ENCODE data around the gene GSAP. TPM values are rescaled to one million over a fixed set of nuclear protein-coding genes. Genes with fewer than 3 reads are reported as not detected.

Gene GSAP
- total RNA-seq, 2 experiments from 2014 or later: 7.8 to 8.7 TPM

DNA sequence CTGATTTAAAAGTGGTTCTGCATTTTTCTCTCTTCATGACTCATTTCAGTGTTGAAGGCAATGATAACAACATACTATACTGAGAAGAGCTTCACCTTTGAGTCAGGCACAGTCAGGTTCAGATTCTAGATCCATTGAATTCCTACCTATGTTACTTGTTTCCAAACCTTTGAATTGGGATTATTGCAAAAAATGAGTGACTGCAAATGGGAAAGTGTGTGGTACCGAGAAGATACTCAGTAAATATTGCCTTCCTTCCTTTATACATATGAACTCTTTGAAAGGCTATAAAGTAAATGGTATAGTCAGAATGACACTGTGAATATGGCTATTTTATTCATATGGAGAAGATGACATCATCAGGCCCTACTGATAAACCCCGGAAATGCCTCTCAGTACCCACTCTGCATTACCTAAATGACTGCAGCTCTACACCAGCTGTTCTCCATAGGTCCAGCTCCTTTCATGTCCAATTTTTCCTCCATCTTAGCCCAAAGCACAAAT, 149.8 kb downstream of the GSAP start:
- peaks cover 9% of the 10 kb centered on the region for H3K4me1 Mint-ChIP-seq
- no peaks in the 10 kb centered on the region for H3K36me3 Mint-ChIP-seq (ENCODE audit: low read depth)
- POLR2A ChIA-PET: interaction anchor here (0.6 kb wide), 1 partner anchor 73 kb away, joined by 4 read pairs; no protein-coding TSS in a partner anchor
- CTCF ChIA-PET: interaction anchor here (0.6 to 1.7 kb wide), 6 partner anchors 9 to 68 kb away, joined by 3 to 5 read pairs (median 4); no protein-coding TSS in a partner anchor
- H3K27me3 Mint-ChIP-seq: no peaks in the 10 kb centered on the region
- DNase-seq: no peak
- no peak overlapping the region for H3K27ac Mint-ChIP-seq
- H3K4me3 Mint-ChIP-seq: no peak overlapping the region
- no peaks in the 10 kb centered on the region for H3K9me3 Mint-ChIP-seq

DNA sequence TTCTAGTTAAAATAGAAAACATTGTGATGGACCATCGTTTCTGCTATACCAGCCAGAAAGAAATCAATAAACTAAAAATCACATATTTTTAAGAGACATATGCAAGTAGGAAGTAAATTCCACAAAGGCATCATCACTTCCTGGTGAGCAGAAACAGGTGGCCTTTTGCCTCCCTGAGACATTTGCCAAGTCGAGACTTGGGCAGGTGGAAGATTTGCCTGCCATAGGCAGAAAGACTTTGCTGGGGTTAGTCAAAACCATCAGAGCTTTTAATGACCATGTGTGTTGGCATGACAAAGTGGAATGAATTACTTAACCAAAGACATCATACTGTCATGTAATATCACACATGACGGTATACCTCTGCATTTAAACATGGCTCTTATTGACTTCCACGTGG, 150.5 kb downstream of the GSAP start:
- Mint-ChIP-seq H3K27me3 (no peaks in the 10 kb centered on the region), H3K4me1 (peaks cover 9% of the 10 kb centered on the region), H3K36me3 (ENCODE audit: low read depth) (no peaks in the 10 kb centered on the region), H3K4me3 (no peak overlapping the region), H3K9me3 (no peaks in the 10 kb centered on the region), H3K27ac (no peak overlapping the region)
- no peak for DNase-seq
- ChIA-PET CTCF (interaction anchor here (0.6 to 1.7 kb wide), 3 partner anchors 10 to 15 kb away, joined by 3 to 5 read pairs (median 3); no protein-coding TSS in a partner anchor), POLR2A (no interaction called here)

DNA sequence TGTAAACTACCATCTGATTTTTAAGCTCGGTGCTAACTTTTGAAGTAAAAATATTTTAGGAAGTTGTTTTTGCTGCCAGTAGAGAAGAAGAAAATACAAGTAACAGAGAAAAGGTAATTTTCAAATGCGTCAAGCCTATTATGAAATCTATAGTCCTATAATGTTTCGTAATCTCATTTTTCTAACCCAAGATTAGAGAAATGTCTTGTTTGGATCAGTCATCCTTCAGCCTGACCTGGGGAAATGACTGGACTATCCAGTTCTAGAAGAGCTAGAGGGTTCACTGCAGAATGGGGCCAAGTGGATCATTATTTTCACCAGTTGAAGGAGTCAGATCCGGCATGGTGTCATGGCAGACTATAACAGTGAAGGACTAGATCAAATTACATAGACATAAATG, 153.8 kb downstream of the GSAP start:
- Mint-ChIP-seq H3K36me3 (ENCODE audit: low read depth) (no peaks in the 10 kb centered on the region), H3K27me3 (no peaks in the 10 kb centered on the region), H3K9me3 (no peaks in the 10 kb centered on the region), H3K4me1 (peaks cover 9% of the 10 kb centered on the region), H3K27ac (no peak overlapping the region), H3K4me3 (no peak overlapping the region)
- DNase-seq: no peak
- ChIA-PET CTCF (interaction anchor here (0.6 kb wide), 1 partner anchor 830 kb away, joined by 6 read pairs; no protein-coding TSS in a partner anchor), POLR2A (no interaction called here)

Other genes starting within 250 kb of the GSAP start
- 1 to 10 TPM; 1.1 to 1.3 TPM for gene FGL2, start 216.5 kb downstream of the GSAP start, total RNA-seq
- 10 to 100 TPM; 20.9 to 24.6 TPM for gene PTPN12, start 120.9 kb upstream of the GSAP start, total RNA-seq